GM21423 (cell line): ENCODE measurements around the gene TENM3.

Experiments
- ATAC-seq: cut with Tn5 transposase; IDR thresholded peaks from one replicate; pipeline ENCODE4 v1.9.1; 2021; ENCODE audit warnings: mild to moderate bottlenecking, moderate library complexity; ENCODE audit not compliant: unreplicated experiment

The TENM3 gene

DNA sequence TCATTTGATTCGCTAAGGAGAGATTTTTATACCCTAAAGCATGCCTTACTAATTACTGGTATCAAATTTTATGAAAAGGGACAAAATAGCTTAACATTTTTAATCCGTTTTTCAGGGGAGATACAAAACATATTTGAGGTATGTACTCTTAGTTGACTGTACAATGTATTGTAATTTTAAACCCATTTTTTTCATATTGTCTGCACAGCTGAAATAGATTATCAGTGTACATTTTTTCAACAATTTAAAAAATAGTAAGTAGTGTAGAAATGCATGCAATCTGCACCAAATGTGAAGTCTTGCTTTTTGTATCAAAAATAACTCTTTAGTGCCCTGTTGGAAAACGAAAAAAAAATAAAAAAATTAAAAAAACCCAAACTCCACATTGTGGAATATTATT lies 82.2 kb downstream of the TENM3 start:
- ATAC-seq, result no peak

DNA sequence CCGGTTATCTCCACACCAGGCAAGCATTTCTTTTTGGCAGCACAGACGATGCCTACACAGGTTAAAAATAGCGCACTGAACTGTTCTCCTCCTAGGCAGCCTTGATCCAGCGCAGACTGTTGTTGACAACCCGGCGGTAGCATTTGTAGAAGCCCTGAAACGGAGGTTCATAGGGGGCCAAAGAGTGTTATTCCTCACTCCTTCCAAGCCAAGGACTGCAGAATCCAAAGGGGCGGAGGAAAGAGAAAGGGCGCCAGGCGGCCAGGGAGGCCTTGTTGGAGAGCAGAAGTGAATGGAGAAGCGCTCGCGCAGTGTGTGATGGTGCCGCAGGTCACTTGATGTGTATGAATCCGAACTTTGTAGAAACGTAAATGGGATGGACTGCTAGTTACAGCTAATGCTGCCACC lies 82.7 kb downstream of the TENM3 start:
- no peak for ATAC-seq

DNA sequence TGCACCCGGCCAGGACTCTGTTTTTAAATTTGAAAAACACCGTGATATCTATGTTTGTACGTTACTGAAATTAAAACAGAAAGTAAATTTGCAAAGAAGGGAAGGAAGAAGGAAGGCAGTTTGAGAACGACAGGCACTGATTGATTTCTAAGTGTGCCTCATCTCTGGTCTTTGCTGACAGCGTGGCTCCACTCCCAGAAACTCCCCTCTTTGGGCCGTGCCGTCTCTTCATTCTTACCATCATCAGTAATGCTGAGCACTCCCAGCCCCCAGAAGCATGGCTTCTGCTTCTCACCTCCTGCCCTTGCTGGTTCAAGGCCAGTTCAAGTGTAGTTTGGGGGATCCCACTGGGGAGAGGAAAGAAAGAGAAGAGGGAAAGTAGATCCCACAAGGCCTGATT lies 85.3 kb downstream of the TENM3 start:
- no peak for ATAC-seq

DNA sequence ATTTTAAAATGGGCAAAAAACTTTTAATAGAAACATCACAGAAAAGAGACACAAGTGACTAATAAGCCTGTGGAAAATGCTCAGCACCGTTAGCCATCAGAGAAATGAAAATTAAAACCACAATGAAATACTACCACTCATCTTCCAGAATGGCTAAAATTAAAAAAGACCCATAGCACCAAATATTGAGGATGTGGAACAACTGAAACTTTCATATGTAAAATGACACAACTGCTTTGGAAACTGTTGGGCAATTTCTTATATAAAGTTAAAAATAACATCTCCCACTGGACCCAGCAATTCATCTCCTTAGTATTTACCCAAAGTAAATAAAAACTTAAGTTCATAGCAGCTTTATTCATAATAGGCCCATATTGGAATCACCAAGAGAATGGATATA lies 94.2 kb downstream of the TENM3 start:
- ATAC-seq, result no peak

DNA sequence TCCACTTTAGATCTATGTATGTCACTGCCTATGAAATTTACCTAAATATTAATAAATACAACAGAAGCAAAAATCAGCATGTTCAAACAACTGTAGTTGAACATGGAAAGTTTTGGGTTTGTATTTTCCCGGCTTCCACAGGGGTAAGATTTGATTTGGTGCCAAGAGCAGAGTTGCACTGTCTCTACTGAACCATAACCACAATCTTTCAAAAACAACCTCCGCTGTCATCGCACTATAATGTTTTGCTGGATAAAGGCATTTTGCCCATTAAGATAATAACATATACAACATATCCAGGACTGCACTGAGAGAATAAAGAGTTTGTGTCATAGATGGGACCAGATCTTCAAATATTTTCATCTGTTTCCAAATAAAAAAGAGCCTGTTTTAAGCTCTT lies 94.9 kb downstream of the TENM3 start:
- ATAC-seq, result no peak

DNA sequence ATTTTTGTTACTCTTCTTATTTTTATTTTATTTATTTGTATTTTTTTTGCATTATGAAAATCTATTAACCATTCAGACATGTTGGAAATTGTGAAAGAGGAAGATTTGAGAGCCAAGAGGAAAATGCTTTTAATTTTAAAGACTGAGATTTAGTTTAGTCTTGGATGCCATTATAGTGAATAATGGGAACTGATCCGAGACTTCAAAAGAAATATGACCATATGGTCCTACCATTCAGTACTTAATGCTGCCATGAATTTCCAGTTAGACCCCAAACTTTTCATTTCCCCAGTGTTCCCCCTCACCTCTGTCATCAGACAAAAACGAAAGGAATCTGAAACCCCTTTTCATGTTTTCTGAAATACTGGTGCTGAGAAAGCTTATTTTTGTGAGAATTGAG lies 95.5 kb downstream of the TENM3 start:
- no peak for ATAC-seq

DNA sequence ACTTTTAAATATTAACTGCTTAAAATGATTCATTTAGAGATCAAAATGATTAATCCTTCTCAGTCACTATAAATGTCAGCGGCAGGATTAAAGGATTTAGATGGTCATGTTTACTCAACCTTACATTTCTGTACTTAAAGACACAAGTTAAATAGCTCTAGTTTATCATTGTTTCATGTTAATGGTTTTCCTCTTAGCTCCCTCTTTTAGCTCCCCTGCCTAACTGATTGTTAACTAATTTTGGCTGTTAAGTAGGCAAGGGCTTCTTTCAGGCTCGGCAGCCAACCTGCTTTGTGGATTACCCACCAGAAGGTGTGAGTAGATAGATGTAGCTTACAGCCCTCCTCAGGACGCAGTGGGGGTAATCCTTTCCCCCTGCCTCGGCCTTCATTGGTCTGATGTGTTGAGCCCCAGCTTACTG lies 96.0 kb downstream of the TENM3 start:
- no peak for ATAC-seq

DNA sequence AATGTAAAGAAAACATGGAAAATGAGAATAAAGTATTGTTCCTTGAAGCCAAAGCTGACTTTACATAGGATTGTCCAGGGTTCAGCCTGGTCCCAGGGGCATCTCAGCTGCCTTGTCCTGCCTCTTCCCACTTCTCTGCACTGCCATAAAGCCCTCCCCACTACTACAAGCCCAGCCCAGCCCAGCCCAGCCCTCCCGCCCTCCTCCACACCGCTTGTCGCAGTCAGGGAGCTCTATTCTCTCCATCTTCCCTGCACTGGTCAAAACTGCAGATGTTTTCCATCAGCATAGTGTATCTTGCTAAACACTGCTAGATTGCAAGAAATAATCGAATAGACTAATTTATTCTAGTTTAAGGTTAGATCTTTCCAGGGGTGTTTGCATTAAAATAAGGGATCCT lies 100.3 kb downstream of the TENM3 start:
- no peak for ATAC-seq

DNA sequence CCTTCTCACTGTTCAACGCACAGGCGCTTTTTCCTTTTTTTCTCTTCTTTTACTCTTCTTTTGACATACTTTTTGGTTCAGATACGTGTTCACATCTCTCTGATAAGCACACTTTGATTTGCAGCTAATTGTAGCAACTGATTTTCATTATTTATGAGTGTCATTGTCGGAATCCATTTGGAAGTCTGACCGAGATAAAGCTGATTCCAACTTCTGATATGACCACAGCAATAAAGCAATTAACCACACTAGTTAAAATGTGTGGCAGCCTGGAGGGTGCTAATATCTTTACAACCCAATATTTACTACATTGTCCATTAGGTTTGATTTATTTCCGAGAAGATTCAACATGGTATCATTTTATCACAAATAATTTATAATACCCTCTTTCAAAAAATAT lies 101.8 kb downstream of the TENM3 start:
- no peak for ATAC-seq

DNA sequence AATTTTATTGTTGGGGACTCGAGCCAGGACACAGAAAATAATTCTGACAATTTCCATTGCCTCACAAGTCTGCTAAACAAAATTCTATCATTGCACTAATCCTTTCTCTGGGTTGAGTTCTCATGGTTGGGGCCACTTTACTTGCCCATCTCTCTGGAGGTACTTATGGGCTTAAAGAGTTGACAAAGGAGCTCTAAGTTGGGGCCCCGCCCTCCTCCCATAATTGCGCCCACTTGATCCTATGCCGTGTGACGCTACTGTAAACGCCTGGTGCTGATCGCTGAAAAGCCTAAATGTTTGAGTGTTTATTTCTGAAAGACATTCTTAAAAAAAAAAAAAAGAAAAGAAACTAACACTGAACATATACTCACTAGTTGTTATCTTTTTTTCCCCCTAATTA lies 103.0 kb downstream of the TENM3 start:
- no peak for ATAC-seq

DNA sequence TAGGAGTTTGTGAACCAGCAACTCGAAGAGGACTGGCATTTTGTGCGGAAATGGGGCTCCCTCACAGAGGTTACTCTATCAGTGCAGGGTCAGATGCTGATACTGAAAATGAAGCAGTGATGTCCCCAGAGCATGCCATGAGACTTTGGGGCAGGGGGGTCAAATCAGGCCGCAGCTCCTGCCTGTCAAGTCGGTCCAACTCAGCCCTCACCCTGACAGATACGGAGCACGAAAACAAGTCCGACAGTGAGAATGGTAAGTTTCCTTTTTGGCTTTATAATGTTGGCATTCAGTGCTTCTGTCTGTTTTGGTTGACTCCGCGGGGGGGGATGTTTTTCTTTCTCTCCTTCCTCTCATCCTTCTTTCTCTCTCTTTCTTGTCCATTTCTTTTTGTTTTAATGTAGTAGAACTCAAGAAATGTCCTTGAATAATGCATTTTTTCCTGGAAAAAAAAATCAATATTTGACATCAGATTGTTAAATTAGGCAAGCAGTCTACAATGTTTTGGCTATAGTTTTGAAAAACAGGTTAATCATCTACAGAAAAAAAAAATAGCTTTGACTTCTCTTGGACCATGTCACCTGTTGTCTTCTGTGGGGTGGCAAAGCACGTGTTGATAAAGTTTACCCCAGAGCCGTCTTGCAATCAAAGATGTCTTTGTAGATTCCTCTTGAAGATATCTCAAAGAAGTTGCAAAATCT lies 103.6 kb downstream of the TENM3 start:
- no peak for ATAC-seq

DNA sequence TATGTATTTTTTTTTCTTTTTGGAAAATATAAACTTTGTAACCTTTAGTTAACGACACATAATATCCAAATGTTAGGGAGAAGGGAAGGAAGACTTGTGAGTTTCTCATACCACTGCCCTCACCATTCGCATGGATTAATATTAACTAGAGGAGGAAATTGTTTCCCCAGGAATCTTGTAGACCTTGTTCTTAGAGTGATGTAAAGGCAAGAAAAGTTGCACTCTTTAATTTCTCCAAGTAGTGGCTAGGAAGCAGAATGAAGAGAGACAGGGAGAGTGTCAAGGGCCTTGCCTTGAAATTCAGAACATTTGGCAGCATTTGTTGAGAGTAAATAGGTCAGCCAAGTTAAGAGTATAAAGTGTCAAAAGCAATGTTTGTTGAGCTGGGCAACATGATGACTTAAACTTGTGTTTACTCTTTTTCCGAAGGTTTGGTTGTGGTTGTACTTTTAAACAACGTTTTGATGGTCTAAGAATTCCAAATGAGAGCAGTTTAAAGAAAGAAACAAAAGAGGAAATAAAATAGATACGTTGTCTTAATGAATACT lies 105.7 kb downstream of the TENM3 start:
- no peak for ATAC-seq

DNA sequence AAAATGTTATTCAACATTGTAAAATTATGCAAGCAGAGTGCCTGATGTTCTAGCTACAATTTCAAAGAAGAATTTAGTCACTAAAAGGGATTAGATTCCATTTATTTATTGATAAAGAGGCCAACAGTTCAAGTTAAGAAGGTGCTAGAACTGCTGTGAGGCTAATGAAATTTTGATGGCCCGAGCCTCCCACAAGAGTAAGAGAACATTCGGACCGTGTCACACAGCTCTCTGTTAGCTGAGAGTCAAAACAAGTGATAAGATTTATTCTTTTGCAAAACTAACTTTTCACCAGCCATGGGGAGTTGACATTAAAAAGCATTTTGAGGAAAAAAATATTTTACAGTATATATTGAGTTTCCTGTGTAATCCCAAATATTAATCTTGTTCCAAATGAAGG lies 106.8 kb downstream of the TENM3 start:
- ATAC-seq, result no peak

DNA sequence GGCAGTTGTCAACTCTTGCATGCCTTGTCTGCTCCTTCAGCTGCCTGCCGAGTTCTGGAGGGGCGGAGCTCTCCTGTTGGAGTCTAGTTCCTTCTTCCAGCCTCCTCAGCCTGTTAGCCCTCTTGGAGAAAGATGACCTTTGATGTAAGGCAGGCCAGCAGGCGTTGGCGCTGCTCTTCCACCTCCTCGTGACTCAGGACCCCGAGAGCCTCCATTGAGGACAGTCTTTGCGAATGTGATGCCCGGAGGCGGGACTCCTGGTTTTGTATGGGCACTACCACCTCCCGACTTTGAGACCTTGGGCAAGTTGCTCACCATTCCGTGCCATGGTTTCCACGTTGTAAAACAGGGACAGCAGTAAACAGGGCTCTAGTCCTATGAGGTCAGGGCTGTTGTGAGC lies 108.3 kb downstream of the TENM3 start:
- no peak for ATAC-seq

DNA sequence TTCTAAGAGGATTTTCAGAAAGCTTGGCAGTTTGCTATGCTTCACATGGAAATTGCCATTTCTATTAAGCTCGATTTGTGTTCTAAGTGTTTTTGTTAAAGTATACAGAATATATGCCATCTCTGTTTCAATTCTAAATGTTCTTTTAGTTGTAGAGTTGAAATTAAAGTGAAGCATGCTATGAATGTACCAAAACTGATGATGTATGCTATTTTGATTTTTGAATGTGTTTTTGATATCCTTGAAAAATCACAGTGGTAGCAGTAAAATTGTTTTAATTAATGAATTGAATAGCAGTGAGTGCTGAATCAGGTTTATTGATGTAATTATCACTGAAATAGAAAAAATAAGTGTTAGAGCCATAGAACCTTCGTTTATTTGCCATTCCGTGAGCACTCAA lies 110.9 kb downstream of the TENM3 start:
- ATAC-seq, result no peak

DNA sequence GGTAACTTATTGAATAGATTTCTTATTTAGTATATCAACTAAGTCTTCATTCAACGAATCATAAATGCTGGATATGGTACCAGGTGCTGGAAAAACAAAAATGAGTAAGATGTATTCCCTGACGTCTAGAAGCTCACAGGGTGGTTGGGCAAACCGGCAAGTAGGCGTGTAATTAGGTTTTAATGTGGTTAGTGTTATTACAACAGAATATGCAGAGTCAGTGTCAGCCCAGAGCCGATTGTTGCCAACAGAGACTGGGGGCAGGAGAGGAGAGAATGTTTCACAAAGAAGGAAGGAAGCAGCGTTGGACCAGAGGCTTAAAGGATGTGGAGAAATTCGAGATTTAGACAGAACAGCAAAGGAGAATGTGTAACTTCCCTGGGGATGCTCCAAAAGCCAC lies 111.7 kb downstream of the TENM3 start:
- no peak for ATAC-seq

DNA sequence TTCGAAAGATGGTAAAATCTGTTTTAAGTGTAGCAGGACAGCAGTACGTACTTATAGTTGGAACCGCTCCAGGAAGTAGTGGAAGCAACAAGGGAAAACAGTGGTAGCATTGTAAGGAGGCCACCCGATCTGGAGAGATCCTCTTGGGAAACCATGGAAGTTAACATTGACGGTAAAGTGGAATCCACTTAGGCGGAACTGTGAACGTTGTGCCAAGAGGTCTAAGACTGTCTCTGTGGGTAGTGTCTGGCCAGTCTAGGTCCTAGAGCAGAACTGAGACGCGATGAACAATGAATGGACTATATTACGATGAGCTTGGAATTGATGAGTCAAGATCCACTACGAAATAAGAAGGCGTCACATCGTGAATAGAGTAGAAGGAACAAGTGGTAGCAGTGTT lies 124.0 kb downstream of the TENM3 start:
- ATAC-seq, result no peak

DNA sequence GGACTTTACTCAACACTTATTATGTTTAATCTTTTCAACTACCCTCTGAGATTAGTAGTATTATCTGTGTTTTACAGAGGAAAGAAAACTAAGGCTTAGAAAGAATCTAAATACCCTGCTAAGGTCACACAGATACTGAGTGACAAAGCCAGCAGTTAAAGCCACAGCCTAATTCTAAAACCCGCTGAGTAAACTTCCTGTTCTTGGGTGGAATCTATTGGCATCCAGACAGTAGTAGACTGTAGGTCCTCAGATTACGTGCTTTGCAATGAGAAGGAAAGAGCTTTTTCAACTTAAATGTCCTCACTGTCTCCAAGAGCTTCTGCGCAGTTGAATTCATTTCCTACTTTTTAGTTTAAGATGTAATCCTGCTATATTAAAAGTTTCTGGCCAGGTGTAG lies 126.0 kb downstream of the TENM3 start:
- no peak for ATAC-seq

DNA sequence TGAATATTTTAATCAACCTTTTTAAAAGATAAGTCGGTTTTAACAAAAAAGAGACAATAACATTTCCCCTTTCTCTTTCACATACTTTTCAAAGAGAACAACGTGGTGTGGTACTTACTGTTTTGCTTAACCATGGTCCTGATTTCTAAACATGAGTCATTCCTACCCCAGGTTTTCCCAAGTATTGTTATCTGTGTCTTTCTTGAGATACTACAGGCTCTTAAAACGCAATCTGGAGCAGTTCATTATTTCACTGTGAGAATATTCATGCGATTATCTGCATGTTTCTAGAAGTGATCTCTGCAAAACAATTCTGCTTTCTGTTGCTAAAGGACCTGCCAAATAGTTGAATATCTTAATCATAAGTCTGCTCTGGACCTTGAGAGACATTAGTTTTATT lies 127.3 kb downstream of the TENM3 start:
- no peak for ATAC-seq

DNA sequence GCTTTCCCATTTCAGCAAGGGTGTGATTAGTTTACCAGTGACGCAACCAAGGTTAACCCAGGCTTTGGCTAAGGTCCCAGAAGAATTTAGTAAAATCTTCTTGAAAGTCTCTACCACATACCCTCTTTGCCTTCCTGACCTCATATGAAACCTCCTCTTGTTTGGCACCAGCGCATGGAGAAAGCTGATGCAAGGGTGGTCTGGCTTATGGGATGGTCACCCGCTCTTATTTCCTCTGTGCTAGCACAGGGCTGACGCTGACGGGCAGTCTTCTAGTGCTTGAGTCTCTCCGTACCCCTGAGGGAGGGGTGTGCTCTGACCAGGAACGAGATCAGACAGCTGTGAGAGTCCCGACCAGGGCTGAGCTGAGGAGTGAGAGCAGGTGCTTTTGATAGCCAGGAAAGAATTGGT lies 137.6 kb downstream of the TENM3 start:
- no peak for ATAC-seq

DNA sequence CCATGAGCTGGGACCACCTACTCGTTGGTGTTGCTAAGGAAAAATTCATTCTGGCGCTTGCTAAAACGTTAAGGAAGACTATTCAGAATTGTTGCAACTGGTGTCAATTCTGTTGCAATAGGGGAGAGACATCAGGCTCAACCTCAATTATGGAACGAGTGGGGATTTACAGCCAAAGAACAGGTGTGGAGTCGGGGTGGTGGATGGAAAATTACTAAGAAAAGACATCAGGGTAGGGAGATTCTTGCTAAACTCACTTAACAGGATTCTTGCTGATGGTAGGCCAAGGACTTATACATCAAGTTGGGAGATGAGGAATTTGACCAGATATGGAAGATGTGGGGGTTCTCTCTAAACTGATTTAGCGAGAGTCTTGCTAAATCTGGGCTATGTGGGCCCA lies 139.7 kb downstream of the TENM3 start:
- ATAC-seq, result no peak

DNA sequence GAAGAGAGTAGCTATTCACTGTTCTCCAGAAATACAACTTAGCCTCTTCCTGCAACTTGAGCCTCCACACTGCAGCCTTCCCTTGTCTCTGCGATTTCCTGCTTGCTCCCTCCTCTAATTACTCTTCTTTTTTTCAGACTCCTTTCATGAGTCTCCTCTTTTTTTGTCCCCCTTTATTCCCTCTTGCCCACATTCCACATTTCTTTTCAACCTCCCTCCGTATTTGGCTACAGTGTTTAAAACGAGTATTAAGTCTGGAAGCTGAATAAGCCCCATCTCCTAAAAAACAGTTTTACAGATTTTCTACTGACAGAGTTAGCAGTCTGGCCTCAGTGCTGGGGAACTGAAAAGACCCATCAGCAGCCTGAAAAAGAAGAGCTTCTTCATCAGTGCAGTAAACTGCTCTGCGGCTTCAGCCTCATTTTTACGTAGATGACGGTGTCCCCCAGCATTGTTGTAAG lies 141.5 kb downstream of the TENM3 start:
- ATAC-seq, result no peak

DNA sequence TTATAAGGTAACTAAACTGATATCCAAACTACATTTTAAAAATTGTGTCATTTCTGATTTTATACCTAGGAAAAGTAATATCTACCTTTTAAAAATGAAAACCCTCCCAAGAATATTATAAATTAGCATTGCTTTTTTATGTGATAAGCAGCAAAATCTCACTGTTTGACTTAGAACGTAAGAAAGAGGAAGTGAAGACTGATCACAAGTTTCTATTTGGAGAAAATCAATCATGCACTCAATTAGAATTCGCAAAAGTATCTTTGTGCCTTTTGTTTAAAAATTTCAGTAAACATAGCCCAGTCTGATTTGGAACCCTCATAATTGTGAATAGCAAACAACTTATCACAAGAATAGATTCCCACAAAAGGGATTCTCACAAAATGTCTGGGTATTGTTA lies 142.7 kb downstream of the TENM3 start:
- ATAC-seq, result no peak
